Central memory CD8-positive, alpha-beta T cell (primary cell): ENCODE measurements around the gene CASP8.

ENCODE experiments used
- ATAC-seq: fragments of 150-1000 bp; cut with Tn5 transposase; replicated peaks from 2 replicates; pipeline ENCODE4 v1.10.0; 2022; ENCODE audit warnings: mild to moderate bottlenecking, moderate FRiP score, moderate number of reproducible peaks; ENCODE audit not compliant: poor library complexity, severe bottlenecking; ENCODE audit errors: extremely low read depth
- DNase-seq, 2 donors: peaks; one replicate each; pipeline ENCODE4 v3.0.0; 2021; ENCODE audit warnings: low spot score in 2 of 2
- H3K27ac Mint-ChIP-seq: one replicate; pipeline ENCODE4 v1.8.0; 2022; ENCODE audit warnings: low read depth, mild to moderate bottlenecking, moderate library complexity, mixed read lengths
- H3K27me3 Mint-ChIP-seq: one replicate; pipeline ENCODE4 v1.8.0; 2022; ENCODE audit warnings: mixed read lengths
- H3K36me3 Mint-ChIP-seq: one replicate; pipeline ENCODE4 v1.8.0; 2022; ENCODE audit warnings: mild to moderate bottlenecking, moderate library complexity, mixed read lengths; ENCODE audit not compliant: insufficient read depth
- H3K4me1 Mint-ChIP-seq: one replicate; pipeline ENCODE4 v1.8.0; 2022; ENCODE audit warnings: mixed read lengths
- H3K4me3 Mint-ChIP-seq: one replicate; pipeline ENCODE4 v1.8.0; 2022; ENCODE audit warnings: mild to moderate bottlenecking, moderate library complexity, mixed read lengths
- H3K9me3 Mint-ChIP-seq: one replicate; pipeline ENCODE4 v1.8.0; 2022; ENCODE audit warnings: mixed read lengths

Gene CASP8

GRCh38 chr2:201260302-201260800 lies at the start of gene CASP8:
CASP8 (plus strand) TSS chr2:201260536; CDS start chr2:201266487, 5,951 bp downstream.
- Mint-ChIP-seq H3K9me3 (no peaks in the 10 kb centered on the region), H3K27me3 (no peaks in the 10 kb centered on the region), H3K4me1 (peaks cover 68% of the 10 kb centered on the region), H3K27ac (peak within 1 kb of the TSS; percentile 98), H3K36me3 (peaks cover 42% of the 10 kb centered on the region), H3K4me3 (peak within 1 kb of the TSS; percentile 93)
- ATAC-seq, result peak; percentile 34
- DNase-seq, result peak; percentile 55 to 72

GRCh38 chr2:201215963-201216362 lies 44.4 kb upstream of the CASP8 start:
- no peak for ATAC-seq
- Mint-ChIP-seq H3K9me3 (no peaks in the 10 kb centered on the region), H3K27me3 (no peaks in the 10 kb centered on the region), H3K36me3 (peaks cover 9% of the 10 kb centered on the region), H3K4me3 (no peak overlapping the region), H3K4me1 (peaks cover 11% of the 10 kb centered on the region), H3K27ac (peak overlapping the region; percentile 76)
- DNase-seq, result no peak

- Mint-ChIP-seq H3K27me3 (no peaks in the 10 kb centered on the region), H3K4me3 (no peak overlapping the region), H3K36me3 (peaks cover 9% of the 10 kb centered on the region), H3K4me1 (peaks cover 5% of the 10 kb centered on the region), H3K27ac (no peak overlapping the region), H3K9me3 (no peaks in the 10 kb centered on the region)
- ATAC-seq (no peak), DNase-seq (no peak)
Measured at GRCh38 chr2:201216918-201217317, 43.4 kb upstream of the CASP8 start.

- no peak for ATAC-seq
- Mint-ChIP-seq H3K36me3 (peaks cover 9% of the 10 kb centered on the region), H3K27me3 (no peaks in the 10 kb centered on the region)
Measured at GRCh38 chr2:201218780-201219179, 41.6 kb upstream of the CASP8 start.

GRCh38 chr2:201219328-201220096 lies 40.8 kb upstream of the CASP8 start:
- H3K36me3 Mint-ChIP-seq, result peaks cover 9% of the 10 kb centered on the region
- H3K27ac Mint-ChIP-seq, result no peak overlapping the region
- H3K4me1 Mint-ChIP-seq, result peaks cover 11% of the 10 kb centered on the region
- H3K9me3 Mint-ChIP-seq, result no peaks in the 10 kb centered on the region
- H3K4me3 Mint-ChIP-seq, result no peak overlapping the region
- no peak for ATAC-seq
- no peaks in the 10 kb centered on the region for H3K27me3 Mint-ChIP-seq
- no peak for DNase-seq

More at GRCh38 chr2:201218780-201219179, 41.6 kb upstream of the CASP8 start:
- Mint-ChIP-seq H3K4me1 (peaks cover 11% of the 10 kb centered on the region), H3K9me3 (no peaks in the 10 kb centered on the region), H3K27ac (no peak overlapping the region), H3K4me3 (no peak overlapping the region)
- no peak for DNase-seq

- H3K36me3 Mint-ChIP-seq, result peaks cover 8% of the 10 kb centered on the region
- no peak overlapping the region for H3K4me3 Mint-ChIP-seq
- no peaks in the 10 kb centered on the region for H3K9me3 Mint-ChIP-seq
- no peak for DNase-seq
- no peaks in the 10 kb centered on the region for H3K27me3 Mint-ChIP-seq
- peaks cover 10% of the 10 kb centered on the region for H3K4me1 Mint-ChIP-seq
- no peak overlapping the region for H3K27ac Mint-ChIP-seq
- ATAC-seq, result no peak
Measured at GRCh38 chr2:201220102-201220570, 40.2 kb upstream of the CASP8 start.

GRCh38 chr2:201223089-201224073 lies 37.0 kb upstream of the CASP8 start:
- Mint-ChIP-seq H3K36me3 (peaks cover 7% of the 10 kb centered on the region), H3K4me1 (peaks cover 6% of the 10 kb centered on the region), H3K27ac (no peak overlapping the region), H3K27me3 (no peaks in the 10 kb centered on the region), H3K9me3 (no peaks in the 10 kb centered on the region), H3K4me3 (no peak overlapping the region)
- no peak for ATAC-seq
- no peak for DNase-seq

GRCh38 chr2:201228271-201228911 lies 31.9 kb upstream of the CASP8 start:
- Mint-ChIP-seq H3K4me3 (no peak overlapping the region), H3K36me3 (peaks cover 5% of the 10 kb centered on the region), H3K4me1 (peaks cover 25% of the 10 kb centered on the region), H3K9me3 (no peaks in the 10 kb centered on the region), H3K27me3 (no peaks in the 10 kb centered on the region), H3K27ac (no peak overlapping the region)
- DNase-seq, result no peak
- no peak for ATAC-seq

- peak overlapping the region; percentile 32 for H3K27ac Mint-ChIP-seq
- H3K4me3 Mint-ChIP-seq, result no peak overlapping the region
- peaks cover 24% of the 10 kb centered on the region for H3K4me1 Mint-ChIP-seq
- DNase-seq, result no peak
- H3K27me3 Mint-ChIP-seq, result no peaks in the 10 kb centered on the region
- H3K9me3 Mint-ChIP-seq, result no peaks in the 10 kb centered on the region
- H3K36me3 Mint-ChIP-seq, result peaks cover 8% of the 10 kb centered on the region
- no peak for ATAC-seq
Measured at GRCh38 chr2:201228912-201229290, 31.4 kb upstream of the CASP8 start.

GRCh38 chr2:201231781-201232466 lies 28.4 kb upstream of the CASP8 start:
- Mint-ChIP-seq H3K27ac (peak overlapping the region; percentile 92), H3K4me3 (peak overlapping the region; percentile 94), H3K4me1 (peaks cover 34% of the 10 kb centered on the region), H3K36me3 (peaks cover 16% of the 10 kb centered on the region), H3K27me3 (no peaks in the 10 kb centered on the region), H3K9me3 (no peaks in the 10 kb centered on the region)
- ATAC-seq (peak; percentile 59), DNase-seq (peak; percentile 85 to 86)

- peaks cover 36% of the 10 kb centered on the region for H3K4me1 Mint-ChIP-seq
- H3K36me3 Mint-ChIP-seq, result peaks cover 16% of the 10 kb centered on the region
- no peaks in the 10 kb centered on the region for H3K27me3 Mint-ChIP-seq
- DNase-seq, result no peak
- peak overlapping the region; percentile 94 for H3K4me3 Mint-ChIP-seq
- no peak for ATAC-seq
- peak overlapping the region; percentile 92 for H3K27ac Mint-ChIP-seq
- no peaks in the 10 kb centered on the region for H3K9me3 Mint-ChIP-seq
Measured at GRCh38 chr2:201232467-201232815, 27.9 kb upstream of the CASP8 start.
